K562 (cell line): ENCODE data around the gene MRO. TPM values are rescaled to one million over a fixed set of nuclear protein-coding genes. Genes with fewer than 3 reads are reported as not detected.
A peak's percentile ranks its signal among the peaks of the same experiment; 100 is the strongest.

ENCODE experiments used
- ATAC-seq: fragments of 200-7000 bp; cut with Tn5 transposase; 3 replicates; pipeline ENCODE4 v1.9.1; 2020; ENCODE audit warnings: moderate library complexity
- BruUV-seq: library from RNA; stranded (reverse); fragments of 400-500 nt; replicated peaks from 2 replicates; lab custom pipeline; 2021; lab: Mats Ljungman, UMichigan
- CTCF ChIA-PET: fragments of 300-600 bp; formaldehyde crosslinking; extraction: SDS; loops from one replicate; lab custom pipeline; 2021; ENCODE audit warnings: low intra/inter-chr PET ratio; lab: Yijun Ruan, JAX
- POLR2A ChIA-PET: fragments of 300-600, 350-650 bp; sonication (Branson Sonifier 250); formaldehyde crosslinking; extraction: SDS; loops from one replicate; lab custom pipeline; 2021; ENCODE audit warnings: antibody characterized with exemption, inconsistent platforms; lab: Yijun Ruan, JAX
- DNase-seq, 4 experiments: peaks; one replicate each; pipeline versions ENCODE4 v3.0.0 to v3.0.0-alpha.2; 2011 to 2018; ENCODE audit warnings: low spot score in 3 of 4, mixed read lengths in 3 of 4; ENCODE audit errors: extremely low read depth in 1 of 4
- FAIRE-seq: peaks from 2 replicates; lab custom pipeline; 2011; peaks lifted over from hg19 to GRCh38; lab: Jason Lieb, UNC
- H2AFZ ChIP-seq: 2 replicates; pipeline ENCODE4 v1.6.0; 2011; ENCODE audit warnings: low read depth, low read length, control low read depth, inconsistent platforms
- H3K27ac ChIP-seq: fragments of 200-600 bp; 3 replicates; pipeline ENCODE4 v1.8.0; 2011; ENCODE audit warnings: low read depth, mild to moderate bottlenecking, control low read depth, inconsistent platforms, low read length, moderate library complexity, mixed read lengths; ENCODE audit errors: extremely low read depth
- H3K27me3 ChIP-seq, 2 experiments: fragments of 300-600 bp in 1 of 2; 2 replicates in 1 of 2; 3 replicates in 1 of 2; pipeline versions ENCODE4 v1.6.0 to v1.8.0; 2011; ENCODE audit warnings: inconsistent platforms in 2 of 2, low read length in 2 of 2, mild to moderate bottlenecking in 1 of 2, mixed read lengths in 1 of 2, moderate library complexity in 1 of 2; ENCODE audit not compliant: control insufficient read depth in 2 of 2, insufficient read depth in 2 of 2
- H3K36me3 ChIP-seq: fragments of 300-600 bp; 3 replicates; pipeline ENCODE4 v1.8.0; 2011; ENCODE audit warnings: mild to moderate bottlenecking, low read length, inconsistent platforms; ENCODE audit not compliant: control insufficient read depth, insufficient read depth
- H3K4me1 ChIP-seq, 2 experiments: fragments of 200-600 bp in 1 of 2; replicated peaks in 1 of 2; 2 replicates in 1 of 2; 3 replicates in 1 of 2; pipeline versions ENCODE4 v1.5.1 to v1.8.0; 2011; ENCODE audit warnings: inconsistent platforms in 2 of 2, low read length in 2 of 2, mild to moderate bottlenecking in 1 of 2, mixed read lengths in 1 of 2, moderate library complexity in 1 of 2; ENCODE audit not compliant: control insufficient read depth in 2 of 2, insufficient read depth in 2 of 2
- H3K4me2 ChIP-seq: 2 replicates; pipeline ENCODE4 v1.6.1; 2011; ENCODE audit warnings: low read length, control low read depth, inconsistent platforms, mixed read lengths; ENCODE audit not compliant: insufficient read depth
- H3K4me3 ChIP-seq: fragments of 200-600 bp; sonication (generic), shearing (Covaris generic); 2 replicates; pipeline ENCODE4 v1.5.1; 2016; ENCODE audit warnings: control low read depth, inconsistent platforms
- H3K79me2 ChIP-seq: fragments of 200-600 bp; 3 replicates; pipeline ENCODE4 v1.8.0; 2011; ENCODE audit warnings: low read length, inconsistent platforms; ENCODE audit not compliant: control insufficient read depth, insufficient read depth
- H3K9ac ChIP-seq, 2 experiments: 2 replicates each; pipeline versions ENCODE4 v1.6.0 to v1.6.1; 2011; ENCODE audit warnings: low read depth in 2 of 2, low read length in 2 of 2, control low read depth in 1 of 2, inconsistent platforms in 1 of 2, mild to moderate bottlenecking in 1 of 2, mixed read lengths in 1 of 2; ENCODE audit not compliant: insufficient read depth in 1 of 2
- H3K9me1 ChIP-seq: one replicate; pipeline ENCODE4 v1.6.0; 2011; ENCODE audit warnings: inconsistent platforms, mild to moderate bottlenecking, low read length, moderate library complexity; ENCODE audit not compliant: control insufficient read depth, insufficient read depth
- H3K9me3 ChIP-seq: replicated peaks from 2 replicates; pipeline ENCODE4 v1.5.1; 2011; ENCODE audit warnings: low read depth, low read length, inconsistent platforms; ENCODE audit not compliant: control insufficient read depth, insufficient read depth
- H4K20me1 ChIP-seq: replicated peaks from 2 replicates; pipeline ENCODE4 v1.6.1; 2011; ENCODE audit warnings: low read length, inconsistent platforms, mixed read lengths; ENCODE audit not compliant: control insufficient read depth, insufficient read depth
- BCOR ChIP-seq: fragments of 450-650 bp; IDR thresholded peaks from 2 replicates; pipeline ENCODE4 v1.6.1; 2016
- CGGBP1 ChIP-seq: fragments of 250-450 bp; sonication (Bioruptor Pico); IDR thresholded peaks from 2 replicates; pipeline ENCODE4 v1.9.0; 2021; ENCODE audit warnings: mild to moderate bottlenecking
- CXXC5 ChIP-seq: fragments of 250-450 bp; sonication (Bioruptor Pico); IDR thresholded peaks from 2 replicates; pipeline ENCODE4 v1.8.0; 2022; ENCODE audit warnings: inconsistent platforms, mild to moderate bottlenecking, moderate library complexity
- EGR1 ChIP-seq: fragments of 450-650 bp; conservative IDR thresholded peaks from 2 replicates; pipeline ENCODE4 v1.6.1; 2017; ENCODE audit warnings: mild to moderate bottlenecking
- HNRNPLL ChIP-seq: fragments of 200-400 bp; formaldehyde crosslinking; IDR thresholded peaks from 2 replicates; pipeline ENCODE4 v1.6.1; 2017; ENCODE audit warnings: low read length, low read depth, mild to moderate bottlenecking; ENCODE audit not compliant: poor library complexity, severe bottlenecking
- NCOA4 ChIP-seq: fragments of 450-650 bp; IDR thresholded peaks from 2 replicates; pipeline ENCODE4 v1.6.1; 2018; ENCODE audit warnings: mild to moderate bottlenecking; ENCODE audit not compliant: partially characterized antibody
- NELFE ChIP-seq: IDR thresholded peaks from 2 replicates; pipeline ENCODE4 v1.6.1; 2011; ENCODE audit warnings: mild to moderate bottlenecking; ENCODE audit not compliant: insufficient read depth, insufficient read length
- PYGO2 ChIP-seq: fragments of 450-650 bp; IDR thresholded peaks from 2 replicates; pipeline ENCODE4 v1.6.1; 2016; ENCODE audit warnings: mild to moderate bottlenecking, missing genetic modification characterization, moderate library complexity, missing compliant biosample characterization
- SLC30A9 ChIP-seq: fragments of 250-450 bp; sonication (Bioruptor Pico); IDR thresholded peaks from 2 replicates; pipeline ENCODE4 v1.8.0; 2022; ENCODE audit warnings: mild to moderate bottlenecking, moderate library complexity
- TBL1XR1 ChIP-seq, 2 experiments: IDR thresholded peaks; 2 replicates each; pipeline ENCODE4 v1.6.1; 2012; ENCODE audit warnings: improper control_type of control experiment in 2 of 2, low read length in 2 of 2, mild to moderate bottlenecking in 1 of 2
- TFAP4 ChIP-seq: sonication (generic); formaldehyde crosslinking; IDR thresholded peaks from 2 replicates; pipeline ENCODE4 v1.8.0; 2022; ENCODE audit warnings: missing genetic modification reagents, mild to moderate bottlenecking, moderate library complexity, borderline replicate concordance
- USF1 ChIP-seq: sonication (generic); formaldehyde crosslinking; IDR thresholded peaks from 2 replicates; pipeline ENCODE4 v1.9.0; 2022; ENCODE audit warnings: mild to moderate bottlenecking, missing genetic modification reagents
- ZBTB1 ChIP-seq: sonication (generic); formaldehyde crosslinking; IDR thresholded peaks from 2 replicates; pipeline ENCODE4 v1.8.1; 2023; ENCODE audit warnings: missing genetic modification reagents, low read depth, mild to moderate bottlenecking, borderline replicate concordance
- ZNF589 ChIP-seq: fragments of 200-800 bp; sonication (Bioruptor generic); IDR thresholded peaks from 2 replicates; pipeline ENCODE4 v1.6.1; 2016; ENCODE audit warnings: low read depth, missing genetic modification characterization, missing compliant biosample characterization
- WGBS: fragments of 100-300 bp; shearing (Covaris generic); methylation state at CpG from one replicate; pipeline ENCODE4 v1.1.6; 2016; ENCODE audit warnings: low coverage, mixed read lengths; ENCODE audit not compliant: insufficient coverage; ENCODE audit errors: missing lambda C conversion rate; 5-methylcytosine and 5-hydroxymethylcytosine counted together
- in situ Hi-C: fragments of 300-500 bp; cut with MboI; formaldehyde crosslinking; loops from 4 replicates; pipeline ENCODE4 v1.15.0; 2018; ENCODE audit warnings: inconsistent platforms, mixed read lengths
- intact Hi-C: fragments of 100-400 bp; cut with micrococcal nuclease; formaldehyde crosslinking; loops from 2 replicates; pipeline ENCODE4 v1.14.2; 2022
- polyA plus RNA-seq, 8 experiments: library from polyadenylated mRNA; depleted of rRNA in 4 of 8; stranded (reverse) in 5 of 8; unstranded in 3 of 8; fragments of >200 nt; fragmentation: Nextera tagmentation in 2 of 8; fragmentation: Illumina TruSeq in 1 of 8; extraction: Ambion mirVana in 2 of 8; extraction: Trizol in 1 of 8; gene quantifications; 2 replicates each; pipeline versions ENCODE4 v1.2.1 to v1.2.3, GENCODE V29; 2011 to 2014; ENCODE audit warnings: inconsistent platforms in 1 of 8, missing spikeins in 1 of 8
- total RNA-seq, 7 experiments: library from RNA; depleted of rRNA in 6 of 7; stranded (reverse); fragments of >200 nt in 6 of 7; fragmentation: Illumina TruSeq in 2 of 7; extraction: Trizol in 2 of 7; gene quantifications; 2 replicates each; pipeline versions ENCODE4 v1.2.1 to v1.2.3, GENCODE V29; 2011 to 2021; ENCODE audit warnings: low replicate concordance in 1 of 7
- TF ChIP-seq, protein P1 (sequence below): fragments of 250-450 bp; sonication (Bioruptor Pico); IDR thresholded peaks from 2 replicates; pipeline ENCODE4 v1.8.0; 2021; ENCODE audit warnings: borderline replicate concordance, mild to moderate bottlenecking, moderate library complexity; ENCODE audit not compliant: poor library complexity, severe bottlenecking
- TF ChIP-seq, protein P2 (sequence below): fragments of 450-650 bp; formaldehyde crosslinking; IDR thresholded peaks from 2 replicates; pipeline ENCODE4 v1.4.0; 2022; ENCODE audit warnings: missing genetic modification characterization

MRO gene
- total and polyA plus RNA-seq, 9 of the 15 experiments (the other 6 are each of a cell fraction or from before 2014, with no cell fraction given), result 0.06 TPM; not detected in 8

- H2AFZ ChIP-seq, result peak overlapping the region; percentile 55
- peaks cover 0 to 6% of the 10 kb centered on the region in 2 experiments; a peak in 2 of 5 replicates for H3K4me1 ChIP-seq
- no peak overlapping the region for H3K4me3 ChIP-seq
- peaks cover 0 to 6% of the 10 kb centered on the region in 2 experiments; a peak in 2 of 5 replicates for H3K27me3 ChIP-seq
- CTCF ChIA-PET, result interaction anchor here (0.6 kb wide), 1 partner anchor 766 kb away, joined by 6 read pairs; no protein-coding TSS in a partner anchor
- in situ Hi-C loops, result no loop called here
- no peaks in the 10 kb centered on the region for H4K20me1 ChIP-seq
- no peak overlapping the region for H3K27ac ChIP-seq
- H3K36me3 ChIP-seq, result no peaks in the 10 kb centered on the region
- FAIRE-seq (no peak), ATAC-seq (peak; percentile 90), DNase-seq (peak in 3 of 4 experiments; percentile 22 to 52 (median 30))
- WGBS, result 0% methylated on average over 14 of the region's 15 CpGs
- POLR2A ChIA-PET, result interaction anchor here (0.7 kb wide), 1 partner anchor 54 kb away, joined by 4 read pairs; no protein-coding TSS in a partner anchor
- no peak overlapping the region for H3K9ac ChIP-seq
- intact Hi-C loops, result no loop called here
- no peaks in the 10 kb centered on the region for H3K79me2 ChIP-seq
- peak overlapping the region; percentile 46; the same call in 1 of the 2 replicates for H3K4me2 ChIP-seq
- no peaks in the 10 kb centered on the region for H3K9me3 ChIP-seq
- no TSS peak for BruUV-seq
- no peaks in the 10 kb centered on the region for H3K9me1 ChIP-seq
- TF ChIP-seq EGR1 (no peak), HNRNPLL (no peak), CGGBP1 (no peak), BCOR (no peak), ZNF589 (CRISPR knock-in tag) (0 out of 2 replicates have a peak, but pooled peaks have one; percentile 27), ZBTB1 (no peak), TFAP4 (CRISPR knock-in tag) (peak; percentile 61), NCOA4 (no peak), CXXC5 (CRISPR knock-in tag) (peak; percentile 61), TBL1XR1 (IDR thresholded peaks at IDR 0.05; ENCODE audit: low read length in 2 of 2) (no peak), PYGO2 (tag) (no peak), NELFE (no peak), USF1 (CRISPR knock-in tag) (peak; percentile 41; the same call in 1 of the 2 replicates), SLC30A9 (CRISPR knock-in tag) (no peak)
- TF ChIP-seq, protein P1, sequence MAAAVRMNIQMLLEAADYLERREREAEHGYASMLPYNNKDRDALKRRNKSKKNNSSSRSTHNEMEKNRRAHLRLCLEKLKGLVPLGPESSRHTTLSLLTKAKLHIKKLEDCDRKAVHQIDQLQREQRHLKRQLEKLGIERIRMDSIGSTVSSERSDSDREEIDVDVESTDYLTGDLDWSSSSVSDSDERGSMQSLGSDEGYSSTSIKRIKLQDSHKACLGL (CRISPR knock-in tag), result no peak
- TF ChIP-seq, protein P2, sequence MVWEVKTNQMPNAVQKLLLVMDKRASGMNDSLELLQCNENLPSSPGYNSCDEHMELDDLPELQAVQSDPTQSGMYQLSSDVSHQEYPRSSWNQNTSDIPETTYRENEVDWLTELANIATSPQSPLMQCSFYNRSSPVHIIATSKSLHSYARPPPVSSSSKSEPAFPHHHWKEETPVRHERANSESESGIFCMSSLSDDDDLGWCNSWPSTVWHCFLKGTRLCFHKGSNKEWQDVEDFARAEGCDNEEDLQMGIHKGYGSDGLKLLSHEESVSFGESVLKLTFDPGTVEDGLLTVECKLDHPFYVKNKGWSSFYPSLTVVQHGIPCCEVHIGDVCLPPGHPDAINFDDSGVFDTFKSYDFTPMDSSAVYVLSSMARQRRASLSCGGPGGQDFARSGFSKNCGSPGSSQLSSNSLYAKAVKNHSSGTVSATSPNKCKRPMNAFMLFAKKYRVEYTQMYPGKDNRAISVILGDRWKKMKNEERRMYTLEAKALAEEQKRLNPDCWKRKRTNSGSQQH (CRISPR knock-in tag), result no peak
Measured at GRCh38 chr18:50806208-50806616, 13.6 kb downstream of the MRO start.
